NCI-H82 (cell line): ENCODE measurements around the gene BTBD2.

Experiments used
- DNase-seq: peaks from one replicate; lab custom pipeline; 2025; lab: John Stamatoyannopoulos, UW

Gene BTBD2

GRCh38 chr19:1941146-1942077 lies 74.1 kb downstream of the BTBD2 start, which contains the start of gene CSNK1G2:
Gene CSNK1G2 (plus strand): TSS chr19:1941172. CDS start chr19:1969773, 28,601 bp downstream.
- no peak for DNase-seq

- DNase-seq, result peak; percentile 99
These were observed 77.4 kb downstream of the BTBD2 start for GRCh38 chr19:1938071-1938470.

GRCh38 chr19:1936916-1937610 lies 78.5 kb downstream of the BTBD2 start:
- no peak for DNase-seq

- no peak for DNase-seq
These were observed 79.1 kb downstream of the BTBD2 start for GRCh38 chr19:1936430-1936829.

GRCh38 chr19:1935484-1936208 lies 79.9 kb downstream of the BTBD2 start:
- DNase-seq, result peak; percentile 8
